H1 (cell line): ENCODE results near the gene ARHGAP32. TPM values are rescaled to one million over a fixed set of nuclear protein-coding genes. Genes with fewer than 3 reads are reported as not detected.

Source experiments
- CTCF ChIA-PET: fragments of 300-600 bp; sonication (Branson Sonifier 250); formaldehyde crosslinking; loops from one replicate; lab custom pipeline; 2021; ENCODE audit not compliant: partially characterized antibody; lab: Charles Lee
- POLR2A ChIA-PET: fragments of 300-600 bp; sonication (Branson Sonifier 250); formaldehyde crosslinking; loops from one replicate; lab custom pipeline; 2021; ENCODE audit warnings: inconsistent platforms; ENCODE audit not compliant: partially characterized antibody; lab: Charles Lee
- DNase-seq, 2 experiments: peaks; one replicate each; pipeline versions ENCODE4 v3.0.0 to v3.0.0-alpha.2; 2010 to 2022; ENCODE audit warnings: low spot score in 2 of 2, low read depth in 1 of 2, mixed read lengths in 1 of 2
- FAIRE-seq: peaks from 2 replicates; lab custom pipeline; 2011; peaks lifted over from hg19 to GRCh38; lab: Jason Lieb, UNC
- H2AFZ ChIP-seq: 2 replicates; pipeline ENCODE4 v1.8.1; 2012; ENCODE audit warnings: low read length, inconsistent platforms
- H2AK5ac ChIP-seq: 2 replicates; pipeline ENCODE4 v1.6.1; 2013; ENCODE audit warnings: low read depth, low read length
- H2BK120ac ChIP-seq: replicated peaks from 2 replicates; pipeline ENCODE3; 2013; ENCODE audit warnings: low read depth, low read length, inconsistent platforms
- H2BK12ac ChIP-seq: 2 replicates; pipeline ENCODE4 v1.6.1; 2013; ENCODE audit warnings: low read depth, low read length
- H2BK15ac ChIP-seq: 2 replicates; pipeline ENCODE4 v1.6.1; 2013; ENCODE audit warnings: low read length
- H2BK20ac ChIP-seq: 2 replicates; pipeline ENCODE4 v1.6.1; 2013; ENCODE audit warnings: low read length
- H2BK5ac ChIP-seq: 2 replicates; pipeline ENCODE4 v1.6.1; 2013; ENCODE audit warnings: low read depth, low read length
- H3K14ac ChIP-seq: 2 replicates; pipeline ENCODE4 v1.6.1; 2013; ENCODE audit warnings: inconsistent platforms; ENCODE audit not compliant: insufficient read length
- H3K18ac ChIP-seq: 2 replicates; pipeline ENCODE4 v1.6.1; 2013; ENCODE audit warnings: low read length; ENCODE audit errors: extremely low read depth
- H3K23ac ChIP-seq: 2 replicates; pipeline ENCODE4 v1.6.1; 2013; ENCODE audit warnings: inconsistent platforms; ENCODE audit not compliant: insufficient read length
- H3K23me2 ChIP-seq: 2 replicates; pipeline ENCODE4 v1.6.1; 2013; ENCODE audit warnings: low read depth, low read length
- H3K27ac ChIP-seq: 2 replicates; pipeline ENCODE4 v1.6.1; 2011; ENCODE audit warnings: low read depth, low read length, inconsistent platforms
- H3K27me3 ChIP-seq, 4 experiments: replicated peaks in 1 of 4; 1 replicate in 1 of 4; 2 replicates in 3 of 4; pipeline versions ENCODE4 v1.6.1 to v1.8.1; 2011 to 2013; ENCODE audit warnings: low read length in 3 of 4, mild to moderate bottlenecking in 3 of 4, inconsistent platforms in 2 of 4, mixed read lengths in 2 of 4, moderate library complexity in 1 of 4; ENCODE audit not compliant: control insufficient read depth in 3 of 4, insufficient read depth in 3 of 4; ENCODE audit errors: extremely low read depth in 1 of 4
- H3K36me3 ChIP-seq, 4 experiments: 2 replicates each; pipeline versions ENCODE4 v1.6.1 to v1.8.1; 2011 to 2013; ENCODE audit warnings: mild to moderate bottlenecking in 4 of 4, low read length in 3 of 4, moderate library complexity in 2 of 4, control low read depth in 1 of 4, inconsistent platforms in 1 of 4; ENCODE audit not compliant: insufficient read depth in 4 of 4, control insufficient read depth in 2 of 4
- H3K4ac ChIP-seq: replicated peaks from 2 replicates; pipeline ENCODE3; 2013; ENCODE audit warnings: low read length, low read depth, mixed read lengths, inconsistent platforms; ENCODE audit not compliant: insufficient read length
- H3K4me1 ChIP-seq, 4 experiments: replicated peaks in 1 of 4; 1 replicate in 1 of 4; 2 replicates in 3 of 4; pipeline versions ENCODE4 v1.6.1 to v1.8.1; 2011 to 2013; ENCODE audit warnings: low read length in 3 of 4, inconsistent platforms in 2 of 4, mixed read lengths in 1 of 4; ENCODE audit not compliant: insufficient read depth in 4 of 4, control insufficient read depth in 3 of 4
- H3K4me2 ChIP-seq, 2 experiments: 2 replicates each; pipeline versions ENCODE4 v1.6.1 to v1.8.1; 2011 to 2013; ENCODE audit warnings: low read depth in 2 of 2, low read length in 2 of 2, control low read depth in 1 of 2, inconsistent platforms in 1 of 2, mild to moderate bottlenecking in 1 of 2; ENCODE audit not compliant: insufficient read depth in 1 of 2
- H3K4me3 ChIP-seq, 4 experiments: fragments of 200-600, 300-600 bp in 1 of 4; sonication (generic), shearing (Covaris generic), sonication (Bioruptor Twin) in 1 of 4; 2 replicates each; pipeline versions ENCODE4 v1.5.1 to v1.8.1; 2011 to 2016; ENCODE audit warnings: low read length in 4 of 4, low read depth in 3 of 4, control low read depth in 2 of 4, inconsistent platforms in 2 of 4, mild to moderate bottlenecking in 2 of 4, mixed read lengths in 1 of 4, moderate library complexity in 1 of 4; ENCODE audit not compliant: insufficient read depth in 2 of 4; ENCODE audit errors: extremely low read depth in 1 of 4
- H3K56ac ChIP-seq: replicated peaks from 2 replicates; pipeline ENCODE3; 2013; ENCODE audit warnings: low read depth, mild to moderate bottlenecking, mixed read lengths, low read length, inconsistent platforms; ENCODE audit not compliant: insufficient read length
- H3K79me1 ChIP-seq: 2 replicates; pipeline ENCODE4 v1.6.1; 2013; ENCODE audit warnings: low read depth, low read length, control low read depth
- H3K79me2 ChIP-seq, 2 experiments: 2 replicates each; pipeline versions ENCODE4 v1.6.1 to v1.8.1; 2012 to 2013; ENCODE audit warnings: low read length in 2 of 2, mild to moderate bottlenecking in 2 of 2, inconsistent platforms in 1 of 2; ENCODE audit not compliant: insufficient read depth in 2 of 2, control insufficient read depth in 1 of 2
- H3K9ac ChIP-seq, 4 experiments: replicated peaks in 1 of 4; 1 replicate in 1 of 4; 2 replicates in 3 of 4; pipeline versions ENCODE4 v1.6.1 to v1.8.1; 2011 to 2013; ENCODE audit warnings: low read depth in 3 of 4, low read length in 3 of 4, control low read depth in 2 of 4, mild to moderate bottlenecking in 2 of 4, moderate library complexity in 2 of 4, inconsistent platforms in 1 of 4; ENCODE audit errors: extremely low read depth in 1 of 4
- H3K9me3 ChIP-seq, 2 experiments: 2 replicates each; pipeline versions ENCODE4 v1.6.1 to v1.8.1; 2012 to 2013; ENCODE audit warnings: mild to moderate bottlenecking in 2 of 2, moderate library complexity in 2 of 2, control low read depth in 1 of 2, inconsistent platforms in 1 of 2, low read depth in 1 of 2, low read length in 1 of 2, mixed read lengths in 1 of 2; ENCODE audit not compliant: insufficient read depth in 2 of 2
- H4K20me1 ChIP-seq, 2 experiments: replicated peaks in 1 of 2; 2 replicates each; pipeline versions ENCODE3 to v1.8.1; 2011 to 2013; ENCODE audit warnings: inconsistent platforms in 2 of 2, low read length in 2 of 2, mild to moderate bottlenecking in 1 of 2; ENCODE audit not compliant: insufficient read depth in 2 of 2, control insufficient read depth in 1 of 2
- H4K5ac ChIP-seq: 2 replicates; pipeline ENCODE4 v1.6.1; 2013; ENCODE audit warnings: low read length, low read depth, mixed read lengths, inconsistent platforms; ENCODE audit not compliant: insufficient read length
- H4K8ac ChIP-seq: 2 replicates; pipeline ENCODE4 v1.8.0; 2013; ENCODE audit warnings: mild to moderate bottlenecking, moderate library complexity, low read length, inconsistent platforms; ENCODE audit not compliant: insufficient read depth; ENCODE audit errors: extremely low read depth
- H4K91ac ChIP-seq: replicated peaks from 2 replicates; pipeline ENCODE3; 2013; ENCODE audit warnings: low read length, mixed read lengths, inconsistent platforms; ENCODE audit not compliant: insufficient read length
- ASH2L ChIP-seq: fragments of 200-600, 300-600 bp; sonication (generic); IDR thresholded peaks from one replicate; pipeline ENCODE4 v1.7.1; 2017; ENCODE audit warnings: low read length
- ATF3 ChIP-seq: IDR thresholded peaks from 2 replicates; pipeline ENCODE4 v1.6.1; 2011; ENCODE audit warnings: low read depth, mild to moderate bottlenecking, low read length; ENCODE audit not compliant: insufficient read depth
- EGR1 ChIP-seq: IDR thresholded peaks from 2 replicates; pipeline ENCODE4 v1.6.1; 2011; ENCODE audit warnings: low read depth, low read length, borderline replicate concordance
- GABPA ChIP-seq: IDR thresholded peaks from 2 replicates; pipeline ENCODE4 v1.6.1; 2011; ENCODE audit warnings: mild to moderate bottlenecking, low read length, moderate library complexity, borderline replicate concordance; ENCODE audit not compliant: insufficient read depth
- GTF2F1 ChIP-seq: IDR thresholded peaks from 2 replicates; pipeline ENCODE4 v1.6.1; 2012; ENCODE audit warnings: low read depth, low read length, improper control_type of control experiment, borderline replicate concordance
- KDM5A ChIP-seq: fragments of 200-600 bp; IDR thresholded peaks from 2 replicates; pipeline ENCODE4 v1.7.1; 2012; ENCODE audit warnings: mild to moderate bottlenecking, low read length, inconsistent platforms, mixed read lengths
- NRF1 ChIP-seq: IDR thresholded peaks from 2 replicates; pipeline ENCODE4 v1.6.1; 2011; ENCODE audit warnings: mild to moderate bottlenecking, low read depth, low read length, improper control_type of control experiment
- POLR2A ChIP-seq, 2 experiments: IDR thresholded peaks; 1 replicate in 1 of 2; 2 replicates in 1 of 2; pipeline ENCODE4 v1.6.1; 2011; ENCODE audit warnings: low read depth in 2 of 2, low read length in 2 of 2, mild to moderate bottlenecking in 2 of 2; ENCODE audit errors: control extremely low read depth in 1 of 2
- RAD21 ChIP-seq, 2 experiments: IDR thresholded peaks in 1 of 2; conservative IDR thresholded peaks in 1 of 2; 2 replicates each; pipeline ENCODE4 v1.6.1; 2011; ENCODE audit warnings: low read depth in 2 of 2, low read length in 2 of 2, improper control_type of control experiment in 1 of 2, inconsistent platforms in 1 of 2, mild to moderate bottlenecking in 1 of 2, moderate library complexity in 1 of 2
- RBBP5 ChIP-seq: IDR thresholded peaks from 2 replicates; pipeline ENCODE4 v1.7.1; 2012; ENCODE audit warnings: low read depth, mild to moderate bottlenecking, inconsistent platforms, low read length, moderate library complexity, borderline replicate concordance
- RFX5 ChIP-seq: IDR thresholded peaks from 2 replicates; pipeline ENCODE4 v1.6.1; 2011; ENCODE audit warnings: low read depth, low read length, improper control_type of control experiment, borderline replicate concordance
- RXRA ChIP-seq: IDR thresholded peaks from 2 replicates; pipeline ENCODE4 v1.6.1; 2011; ENCODE audit warnings: low read depth, mild to moderate bottlenecking, low read length, moderate library complexity; ENCODE audit not compliant: insufficient read depth
- SP1 ChIP-seq: IDR thresholded peaks from 2 replicates; pipeline ENCODE4 v1.6.1; 2011; ENCODE audit warnings: low read depth, low read length
- YY1 ChIP-seq: IDR thresholded peaks from 2 replicates; pipeline ENCODE4 v1.6.1; 2011; ENCODE audit warnings: low read depth, mild to moderate bottlenecking, low read length
- WGBS, 2 experiments: shearing (Covaris generic) in 1 of 2; methylation state at CpG; one replicate each; pipeline versions ENCODE4 v1.1.6 to v1.1.7; 2013 to 2015; ENCODE audit warnings: low lambda C conversion rate in 2 of 2, mixed read lengths in 2 of 2, inconsistent platforms in 1 of 2, low coverage in 1 of 2, missing lambda C conversion rate in 1 of 2; ENCODE audit not compliant: insufficient replicate concordance in 2 of 2, insufficient coverage in 1 of 2, insufficient read length in 1 of 2; ENCODE audit errors: extremely low coverage in 1 of 2, missing lambda C conversion rate in 1 of 2; 5-methylcytosine and 5-hydroxymethylcytosine counted together
- polyA plus RNA-seq, 7 experiments: library from polyadenylated mRNA; depleted of rRNA in 3 of 7; stranded (reverse) in 5 of 7; unstranded in 2 of 7; fragments of >200 nt in 5 of 7; fragments of 200-250 nt in 2 of 7; gene quantifications; 1 replicate in 5 of 7; 2 replicates in 1 of 7; 4 replicates in 1 of 7; pipeline versions ENCODE4 v1.2.1 to v1.2.3, GENCODE V29; 2011 to 2013; ENCODE audit warnings: missing spikeins in 2 of 7, mixed read lengths in 2 of 7
- total RNA-seq: library from RNA; stranded (reverse); fragmentation: NEBNext Ultra II Directional; extraction: Animal tissue kit (Norgen Biotek cat#: 25700); gene quantifications from 2 replicates; pipeline ENCODE4 v1.2.1, GENCODE V29; 2021

ARHGAP32 gene
- total and polyA plus RNA-seq, 2 of the 8 experiments (the other 6 are each of a cell fraction or from before 2014, with no cell fraction given): 13.7 to 30.0 TPM

GRCh38 chr11:128919216-128919615 lies 272.9 kb downstream of the ARHGAP32 start:
- peaks cover 9% of the 10 kb centered on the region; the same call in 1 of the 2 replicates for H3K23me2 ChIP-seq

More at GRCh38 chr11:128919216-128919615, 272.9 kb downstream of the ARHGAP32 start:
- DNase-seq: no peak
- no peak overlapping the region for H3K56ac ChIP-seq
- POLR2A ChIA-PET: no interaction called here
- H3K4me1 ChIP-seq: peaks cover 0 to 2% (median 0%) of the 10 kb centered on the region in 4 experiments; a peak in 2 of 7 replicates
- no peak overlapping the region for H3K4me3 ChIP-seq
- H3K4me2 ChIP-seq: no peak overlapping the region
- no peaks in the 10 kb centered on the region for H3K9me3 ChIP-seq
- H4K5ac ChIP-seq: no peak overlapping the region
- H3K79me2 ChIP-seq: no peaks in the 10 kb centered on the region
- H4K20me1 ChIP-seq: no peaks in the 10 kb centered on the region
- no peak overlapping the region for H2BK5ac ChIP-seq
- no peak overlapping the region for H3K4ac ChIP-seq
- H3K27me3 ChIP-seq: peaks cover 0 to 2% (median 0%) of the 10 kb centered on the region in 4 experiments; a peak in 2 of 7 replicates
- no peak overlapping the region for H2AFZ ChIP-seq
- no peak overlapping the region for H2BK20ac ChIP-seq
- H4K91ac ChIP-seq: no peak overlapping the region
- no peak overlapping the region for H2AK5ac ChIP-seq
- H2BK120ac ChIP-seq: no peak overlapping the region
- no peak overlapping the region for H3K14ac ChIP-seq
- no peak overlapping the region for H3K23ac ChIP-seq
- WGBS, 2 experiments: 88% methylated on average over 5 of the region's 5 CpGs; no CpG with 5 or more reads in 1 of the 2 experiments
- no peak overlapping the region for H3K18ac ChIP-seq
- H3K9ac ChIP-seq: no peak overlapping the region
- no peak overlapping the region for H2BK15ac ChIP-seq
- H3K36me3 ChIP-seq: no peaks in the 10 kb centered on the region
- H3K79me1 ChIP-seq: no peaks in the 10 kb centered on the region
- no peak overlapping the region for H3K27ac ChIP-seq
- FAIRE-seq: no peak
- CTCF ChIA-PET: interaction anchor here (0.9 to 4.8 kb wide), 8 partner anchors 11 to 92 kb away, joined by 3 to 23 read pairs (median 3); no protein-coding TSS in a partner anchor
- TF ChIP-seq RFX5: no peak
- no peak for TF ChIP-seq SP1
- TF ChIP-seq GABPA: no peak
- no peak for TF ChIP-seq RXRA
- no peak for TF ChIP-seq POLR2A (IDR thresholded peaks at IDR 0.05; ENCODE audit: control extremely low read depth in 1 of 2, low read depth in 2 of 2, low read length in 2 of 2)
- TF ChIP-seq RBBP5: no peak
- no peak for TF ChIP-seq YY1
- TF ChIP-seq KDM5A: no peak
- no peak for TF ChIP-seq ATF3
- no peak for TF ChIP-seq RAD21 (IDR thresholded peaks at IDR 0.05 in 1 of 2, conservative IDR thresholded peaks at IDR 0.05 in 1 of 2; ENCODE audit: low read depth in 2 of 2, low read length in 2 of 2)
- TF ChIP-seq NRF1: no peak
- TF ChIP-seq GTF2F1: no peak
- no peak for TF ChIP-seq ASH2L
- no peak for TF ChIP-seq EGR1
- no peak overlapping the region for H4K8ac ChIP-seq
- no peak overlapping the region for H2BK12ac ChIP-seq
